CD4-positive, alpha-beta T cell treated with Interleukin-6 for 4 hours (primary cell): ENCODE measurements around the gene SLC51B.
A peak's percentile ranks its signal among the peaks of the same experiment; 100 is the strongest.
"Not testable (repeated sequence)": the region's sequence is repeated elsewhere in the genome, so short reads cannot be mapped to it uniquely, and the experiment has no call there.

Experiments used
- DNase-seq: peaks from one replicate; pipeline ENCODE4 v3.0.0-alpha.2; 2020; ENCODE audit warnings: mixed read lengths

SLC51B gene

DNA sequence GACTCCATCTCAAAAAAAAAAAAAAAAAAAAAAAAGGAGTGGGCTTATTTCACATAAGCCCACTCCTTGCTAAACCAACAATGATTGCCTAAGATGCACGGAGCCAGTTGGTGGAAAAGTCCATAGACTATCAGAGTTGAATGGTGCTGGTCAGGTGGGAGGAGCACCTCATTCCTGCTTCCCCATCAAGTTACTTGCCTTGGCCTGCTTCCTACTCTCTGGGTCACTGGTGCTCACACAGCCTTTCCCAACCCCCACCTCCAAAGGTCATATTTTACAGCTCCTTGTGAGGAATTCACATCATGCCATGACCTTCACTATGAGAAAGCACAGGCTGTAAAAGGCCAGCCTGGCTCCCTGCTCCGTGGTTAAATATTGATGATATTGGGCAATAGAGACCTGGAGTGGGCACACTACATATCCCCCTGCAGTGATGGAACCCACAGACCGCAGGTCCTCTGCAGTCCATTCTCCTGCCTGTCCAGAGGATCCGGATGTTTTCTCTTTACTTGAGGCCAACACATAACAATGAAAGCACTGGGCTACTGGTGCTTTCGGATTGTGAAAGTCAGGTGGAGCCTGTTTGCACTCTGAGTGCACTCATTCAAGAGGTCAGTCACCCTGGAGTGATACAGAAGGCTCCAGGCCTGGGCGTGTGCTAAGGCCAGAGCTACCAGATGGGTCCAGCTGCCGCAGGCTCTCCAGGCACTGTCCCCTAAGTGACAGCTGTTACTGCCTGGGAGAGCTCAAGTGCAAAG lies at the start of gene SLC51B:
TSS of gene SLC51B (plus strand) at position 664 of the 758 bp plus-strand sequence. CDS start 4,618 bp downstream, outside the sequence.
- no peak for DNase-seq

DNA sequence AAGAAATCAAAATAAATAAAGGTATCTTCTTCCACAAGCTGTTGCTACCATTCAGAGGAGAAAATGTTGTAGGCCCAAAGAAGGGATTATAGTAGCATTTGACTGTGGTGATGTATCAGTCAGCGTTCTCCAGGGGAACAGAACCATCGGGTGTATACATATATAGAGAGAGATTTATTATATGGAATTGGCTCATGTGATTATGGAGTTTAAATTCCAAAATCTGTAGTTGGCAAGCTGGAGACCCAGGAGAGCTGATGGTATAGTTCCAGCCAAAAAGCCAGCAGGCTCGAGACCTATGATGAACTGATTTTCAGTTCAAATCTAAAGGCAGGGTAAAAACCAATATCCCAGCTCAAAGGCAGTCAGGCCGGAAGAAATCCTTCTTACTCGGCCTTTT lies 48.1 kb upstream of the SLC51B start:
- no peak for DNase-seq

DNA sequence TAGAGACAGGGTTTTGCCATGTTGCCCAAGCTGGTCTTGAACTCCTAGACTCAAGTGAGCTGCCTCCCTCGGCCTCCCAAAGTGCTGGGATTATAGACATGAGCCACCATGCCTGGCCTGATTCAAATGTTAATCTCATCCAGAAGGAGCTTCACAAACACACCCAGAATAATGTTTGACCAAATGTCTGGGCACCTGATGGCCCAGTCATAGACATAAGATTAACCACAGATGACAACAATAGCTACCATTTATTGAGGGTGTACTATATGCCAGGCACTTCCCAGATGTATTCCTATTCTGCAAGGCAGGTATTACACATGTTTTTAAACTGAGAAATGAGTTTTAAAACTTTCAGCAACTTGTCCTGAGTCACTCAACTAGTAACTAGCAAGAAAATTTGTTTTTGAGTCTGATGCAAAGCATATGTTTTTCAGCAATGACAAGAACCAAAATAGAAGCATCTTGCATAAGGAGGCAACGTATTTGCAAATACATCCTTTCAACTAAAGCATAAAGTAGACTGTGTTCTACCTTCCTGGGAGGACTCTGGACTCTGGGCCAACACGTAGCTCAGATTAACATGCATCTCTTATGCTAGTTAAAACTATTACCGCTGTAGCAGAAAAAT lies 47.3 kb upstream of the SLC51B start:
- no peak for DNase-seq

DNA sequence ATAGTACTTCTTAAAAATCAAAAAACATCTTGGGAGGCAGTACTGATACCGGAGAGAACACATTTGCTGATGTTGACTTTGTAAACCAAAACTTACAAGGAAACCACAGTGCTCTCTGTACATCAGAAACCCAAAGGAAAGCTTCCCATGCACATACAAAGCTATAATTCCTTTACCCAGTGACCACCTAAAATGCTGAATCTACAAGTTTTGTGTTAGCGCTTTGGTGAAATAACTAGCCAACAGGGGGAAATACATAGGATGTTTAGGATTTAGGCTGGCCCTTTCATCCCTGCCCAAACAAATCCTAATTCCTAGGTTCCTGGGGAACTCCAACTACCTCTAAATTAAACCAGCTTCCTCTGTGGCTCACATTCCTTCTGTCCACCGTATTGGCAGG lies 40.2 kb upstream of the SLC51B start:
- no peak for DNase-seq

DNA sequence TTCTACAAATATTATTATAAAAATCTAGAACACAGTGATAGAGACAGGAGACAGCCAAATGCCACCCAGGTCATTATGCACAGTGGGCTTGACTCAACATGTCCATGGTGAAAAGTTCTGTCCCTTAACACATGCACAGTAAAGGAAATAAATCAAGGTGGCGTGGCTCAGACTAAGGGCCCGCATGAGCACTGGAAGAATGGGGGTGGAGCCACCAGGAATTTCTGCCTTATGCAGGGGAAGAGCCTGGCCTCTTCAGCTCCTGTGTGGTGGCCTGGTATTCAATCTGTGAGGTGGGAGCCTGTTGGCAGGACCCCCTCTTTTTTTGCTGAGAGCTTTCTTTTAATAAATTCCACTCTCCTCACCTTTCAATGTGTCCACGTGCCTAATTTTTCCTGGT lies 38.3 kb upstream of the SLC51B start:
- DNase-seq: no peak

DNA sequence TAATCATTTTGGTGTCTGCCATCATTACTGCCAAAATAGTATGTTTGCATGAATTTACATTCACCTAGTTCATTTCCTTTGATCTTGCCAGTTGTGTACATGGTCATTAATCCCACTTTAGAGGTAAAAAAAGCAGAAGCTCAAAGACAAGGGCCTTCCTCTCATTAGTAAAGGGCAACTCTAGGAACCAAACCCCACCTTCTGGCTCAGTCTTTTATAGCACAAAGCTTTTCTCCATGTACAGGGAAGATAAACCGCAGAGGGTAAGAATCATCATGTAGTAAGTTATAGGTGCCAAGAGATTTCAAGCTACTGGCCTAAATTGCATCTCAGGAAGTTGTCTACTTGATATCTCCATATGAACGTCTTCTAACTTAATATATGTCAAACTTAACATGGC lies 36.2 kb upstream of the SLC51B start:
- no peak for DNase-seq

DNA sequence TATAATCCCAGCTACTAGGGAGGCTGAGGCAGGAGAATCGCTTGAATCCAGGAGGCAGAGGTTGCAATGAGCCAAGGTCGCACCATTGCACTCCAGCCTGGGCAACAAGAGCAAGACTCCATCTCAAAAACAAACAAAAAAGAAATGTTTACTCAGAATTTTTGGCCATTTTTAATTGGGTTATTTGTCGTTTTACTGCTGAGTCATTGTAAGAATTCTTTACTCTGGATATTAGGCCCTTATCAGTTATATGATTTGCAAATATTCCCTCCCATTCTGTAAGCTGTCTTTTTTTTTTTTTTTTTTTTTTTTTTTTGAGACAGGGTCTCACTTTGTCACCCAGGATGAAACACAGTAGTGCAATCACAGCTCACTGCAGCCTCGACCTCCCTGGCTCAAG lies 34.0 kb upstream of the SLC51B start:
- not testable (repeated sequence) for DNase-seq

DNA sequence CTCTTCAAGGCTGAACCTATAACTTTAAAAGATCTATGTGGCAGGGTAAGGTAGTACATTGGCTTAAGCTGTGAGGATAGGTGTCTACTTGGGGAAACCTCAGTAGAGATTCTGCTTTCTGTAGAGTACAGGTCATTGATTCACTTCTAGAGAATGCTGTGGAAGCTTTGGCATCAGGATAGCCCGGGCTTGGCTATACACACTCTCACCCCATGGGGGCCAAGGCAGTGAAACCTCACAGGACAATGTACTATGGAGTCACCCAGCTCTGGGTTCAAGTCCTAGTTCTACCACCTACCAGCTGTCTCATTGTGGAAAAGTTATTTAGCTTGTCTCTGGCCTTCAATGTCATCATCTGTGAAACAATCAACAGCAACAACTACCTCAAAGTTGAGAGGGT lies 24.8 kb upstream of the SLC51B start:
- no peak for DNase-seq

DNA sequence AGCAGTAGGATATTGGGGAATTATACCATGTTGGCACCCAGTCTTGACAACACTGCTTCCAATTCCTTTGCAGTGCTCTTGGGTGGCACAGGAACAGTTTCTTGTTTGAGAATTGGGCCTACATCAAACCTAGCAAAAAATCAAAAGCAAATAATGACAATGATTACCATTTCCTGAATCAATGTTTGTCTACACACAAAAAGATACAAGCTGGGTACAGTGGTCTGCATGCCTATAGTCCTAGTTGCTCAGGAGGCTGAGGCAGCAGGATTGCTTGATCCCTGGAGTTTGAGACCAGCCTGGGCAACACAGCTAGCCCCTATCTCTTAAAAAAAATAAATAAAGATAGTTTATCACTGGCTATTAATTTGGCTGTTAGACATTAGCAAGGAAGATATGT lies 23.7 kb upstream of the SLC51B start:
- DNase-seq: no peak

DNA sequence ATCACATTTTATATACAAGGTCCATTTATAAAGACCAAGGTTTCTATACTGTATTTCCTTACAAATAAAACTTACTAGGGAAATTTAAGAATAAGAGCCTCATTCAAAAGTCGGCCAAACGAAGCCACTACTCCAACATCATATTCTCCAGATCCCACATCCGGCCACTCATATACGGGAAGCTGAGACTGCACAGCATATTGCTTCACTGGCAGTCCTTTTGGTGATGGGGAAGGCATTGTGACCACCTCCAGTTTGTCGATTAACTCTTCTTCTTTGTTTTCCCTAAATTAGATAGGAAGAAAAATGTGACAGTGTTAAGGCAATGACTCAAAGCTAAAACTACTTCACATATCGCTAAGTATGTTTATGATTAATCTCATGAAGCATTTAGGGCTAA lies 18.4 kb upstream of the SLC51B start:
- no peak for DNase-seq

DNA sequence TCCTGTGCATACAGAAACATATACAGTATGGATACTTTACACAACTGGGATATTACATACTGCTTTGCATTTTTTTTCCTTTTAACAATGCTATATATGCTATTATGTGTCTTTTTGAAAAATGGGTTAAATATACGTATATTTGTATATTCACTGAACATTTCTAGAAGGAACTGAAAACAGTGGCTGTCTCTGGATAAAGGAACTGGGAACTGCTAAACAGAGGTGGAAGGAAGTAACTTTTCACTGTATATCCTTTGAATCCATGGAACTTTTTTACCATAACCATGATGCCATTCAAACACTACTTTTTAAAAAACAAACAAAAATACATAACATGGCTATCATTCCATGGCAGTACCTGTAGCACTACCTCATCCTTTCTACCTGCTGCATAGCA lies 17.6 kb upstream of the SLC51B start:
- no peak for DNase-seq

DNA sequence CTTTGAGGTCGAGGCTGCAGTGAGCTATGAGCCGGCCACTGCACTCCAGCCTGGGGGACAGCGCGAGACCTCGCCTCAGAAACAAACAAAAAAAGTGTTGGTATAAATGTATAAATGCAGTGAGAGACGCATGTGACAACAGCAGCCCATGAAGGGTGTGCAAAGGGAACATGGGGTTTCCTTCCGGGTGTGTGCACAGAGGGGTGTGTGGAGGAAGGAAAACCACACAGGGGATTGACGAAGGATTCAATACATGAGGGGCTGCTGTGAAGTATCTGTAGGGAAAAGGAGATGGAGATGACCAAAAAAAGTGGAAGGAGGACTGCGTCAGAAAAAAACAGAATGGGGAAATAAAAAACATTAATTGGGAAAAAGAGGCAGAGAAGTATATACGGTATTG lies 16.8 kb upstream of the SLC51B start:
- DNase-seq: peak; percentile 32

DNA sequence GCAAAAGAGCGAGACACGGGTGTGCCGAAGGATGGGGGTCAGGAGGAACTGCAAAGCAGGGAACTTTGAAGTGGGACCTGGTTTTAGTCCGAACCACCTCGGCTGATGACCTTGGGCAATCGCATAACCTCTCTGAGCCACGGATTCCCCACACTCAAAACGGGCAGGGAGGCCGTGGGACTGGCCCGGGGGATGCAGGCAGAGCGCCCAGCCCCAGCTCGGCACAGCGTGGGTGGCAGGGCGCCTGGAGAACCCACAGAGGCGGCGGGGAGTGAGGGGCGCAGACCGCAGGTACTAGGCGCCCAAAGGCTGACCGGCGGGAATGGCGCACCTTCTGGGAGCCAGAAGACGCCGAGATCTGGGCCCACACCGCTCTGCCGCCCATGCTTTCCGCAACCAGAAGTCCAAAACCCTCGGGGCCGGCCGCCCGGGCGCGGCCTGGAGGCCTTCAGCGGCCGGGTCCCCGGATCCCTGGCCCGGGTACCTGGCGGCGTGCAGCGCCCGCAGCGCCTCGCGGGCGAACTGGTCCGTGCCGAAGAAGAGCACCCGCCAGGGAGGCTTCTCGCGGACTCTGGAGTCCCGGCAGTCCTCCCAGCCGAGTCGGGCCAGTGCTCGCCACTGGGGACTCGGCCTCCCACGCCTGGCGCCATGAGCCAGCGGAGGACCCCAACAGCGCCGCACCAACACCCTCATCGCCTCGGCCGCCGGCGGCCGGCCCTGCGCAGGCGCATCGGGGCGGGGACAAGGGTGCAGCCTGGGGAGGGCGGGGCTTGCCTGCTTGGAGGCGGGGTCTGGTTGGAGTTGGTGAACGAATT lies 16.1 kb upstream of the SLC51B start, which contains the start of gene MTFMT:
TSS of gene MTFMT (minus strand) at position 719 of the 815 bp plus-strand sequence. CDS start at position 693, 26 bp downstream.
- peak; percentile 97 for DNase-seq

DNA sequence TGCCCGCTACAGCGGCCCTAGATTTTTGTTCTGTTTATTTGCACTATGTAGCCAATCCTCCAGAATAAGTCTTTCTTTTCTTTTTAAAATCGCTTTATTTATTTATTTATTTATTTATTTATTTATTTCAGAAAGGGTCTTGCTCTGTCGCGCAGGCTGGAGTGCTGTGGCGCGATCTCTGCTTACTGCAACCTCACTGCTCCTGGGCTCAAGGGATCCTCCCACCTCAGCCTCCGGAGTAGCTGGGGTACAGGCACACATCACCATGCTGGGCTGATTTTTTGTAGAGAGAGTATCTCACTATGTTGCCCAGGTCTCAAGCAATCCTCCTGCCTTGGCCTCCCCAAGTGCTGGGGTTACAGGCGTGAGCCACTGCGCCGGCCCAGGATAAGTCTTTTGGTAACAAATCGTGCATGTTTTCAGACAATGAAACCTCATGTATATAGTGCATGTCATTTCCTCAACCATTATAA lies 15.4 kb upstream of the SLC51B start:
- no peak for DNase-seq

DNA sequence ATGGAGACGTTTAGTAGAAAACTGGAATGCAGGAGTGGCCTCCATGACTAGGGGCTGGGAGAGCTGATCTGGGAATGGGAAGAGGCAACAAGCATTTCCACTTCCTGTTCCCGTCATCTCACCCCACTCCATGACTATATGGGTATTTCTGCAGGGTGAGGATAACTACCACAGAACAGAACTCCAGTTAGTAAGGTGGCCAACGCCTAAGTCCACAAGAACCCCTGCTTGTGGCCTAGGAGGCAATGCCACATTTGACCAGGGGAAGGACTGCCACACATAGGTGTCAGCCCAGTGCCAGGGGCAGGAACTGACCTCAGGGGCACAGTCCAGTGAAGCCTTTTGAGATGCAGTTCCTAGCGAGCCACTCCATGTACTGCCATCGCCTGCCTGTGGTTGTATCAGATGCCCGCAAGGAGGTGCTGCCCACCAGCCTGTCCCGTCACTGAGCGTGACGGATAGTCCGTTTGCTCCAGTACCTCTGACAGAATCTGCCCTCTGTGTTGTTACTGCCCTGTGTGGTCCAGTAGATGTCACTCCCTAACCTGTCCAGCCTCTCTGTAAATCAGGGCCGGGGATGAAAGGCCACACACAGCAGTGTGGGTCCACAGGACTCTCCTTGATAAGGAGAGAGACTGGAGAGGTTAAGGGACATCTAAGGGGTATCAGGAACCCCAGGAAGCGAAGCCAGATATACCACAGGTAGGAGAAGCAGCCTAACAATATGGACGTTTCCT lies 12.2 kb upstream of the SLC51B start:
- DNase-seq: peak; percentile 46

DNA sequence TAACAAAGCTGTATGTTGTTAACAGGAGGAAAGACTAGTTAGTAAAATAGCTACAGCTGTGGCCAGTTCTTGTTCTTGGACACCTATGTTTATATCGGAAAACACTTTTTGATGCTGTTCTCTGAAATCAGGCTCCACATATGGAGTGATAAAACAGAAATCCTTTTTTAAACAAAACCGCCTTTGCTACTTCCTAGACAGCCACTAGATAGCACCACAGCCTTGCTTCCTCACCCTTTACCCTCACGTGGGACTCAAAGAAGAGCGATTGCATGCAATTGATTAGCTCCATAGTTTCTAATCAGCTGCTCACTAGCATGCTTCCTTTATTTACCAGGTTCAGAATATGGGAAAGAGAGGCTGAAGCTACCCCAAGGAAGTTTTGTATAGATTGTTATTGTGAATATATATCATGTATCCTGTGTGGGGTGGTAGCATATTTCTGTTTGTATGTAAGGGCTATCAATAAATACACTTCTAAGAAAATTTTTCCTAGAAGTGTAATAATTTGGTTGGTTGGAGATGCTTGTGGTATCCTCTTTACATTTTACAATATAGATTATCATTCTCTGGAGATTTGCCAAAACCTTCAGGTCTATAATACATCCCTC lies 11.4 kb upstream of the SLC51B start:
- peak; percentile 32 for DNase-seq

DNA sequence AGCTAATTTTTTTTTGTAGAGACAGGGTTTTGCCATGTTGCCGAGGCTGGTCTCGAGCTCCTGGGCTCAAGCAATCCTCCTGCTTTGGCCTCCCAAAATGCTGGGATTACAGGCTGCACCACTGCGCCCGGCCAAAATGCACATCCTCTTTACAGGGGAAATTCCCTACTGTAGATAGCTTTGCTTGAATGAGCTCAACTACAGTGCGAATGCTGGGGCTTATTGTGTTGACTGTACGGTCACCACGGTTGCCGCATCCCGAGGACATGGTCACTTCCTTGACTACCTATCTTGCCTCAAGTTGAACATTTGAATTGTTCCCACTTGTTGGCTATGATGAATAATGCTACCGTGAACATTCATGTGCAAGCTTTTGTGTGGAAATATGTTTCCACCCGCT lies 10.5 kb upstream of the SLC51B start:
- DNase-seq: no peak

DNA sequence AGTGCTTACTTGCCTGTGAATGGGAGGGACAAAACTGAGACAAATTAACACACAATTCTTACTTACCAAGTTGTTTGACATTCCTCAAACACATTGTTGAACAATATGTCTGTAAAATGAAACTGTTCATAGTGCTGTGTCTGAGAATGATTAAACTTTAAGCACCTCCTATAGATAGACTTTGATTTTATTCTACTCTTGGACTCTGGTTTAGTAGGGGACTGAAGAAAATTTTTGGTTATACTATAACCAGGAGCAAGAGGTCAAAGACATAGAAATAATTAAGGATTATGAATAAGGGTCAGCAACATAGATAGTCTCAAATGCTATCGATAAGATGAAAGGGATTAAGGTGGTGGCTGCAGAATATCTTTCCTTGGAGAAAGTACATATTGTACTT lies 7.9 kb upstream of the SLC51B start:
- DNase-seq: no peak

DNA sequence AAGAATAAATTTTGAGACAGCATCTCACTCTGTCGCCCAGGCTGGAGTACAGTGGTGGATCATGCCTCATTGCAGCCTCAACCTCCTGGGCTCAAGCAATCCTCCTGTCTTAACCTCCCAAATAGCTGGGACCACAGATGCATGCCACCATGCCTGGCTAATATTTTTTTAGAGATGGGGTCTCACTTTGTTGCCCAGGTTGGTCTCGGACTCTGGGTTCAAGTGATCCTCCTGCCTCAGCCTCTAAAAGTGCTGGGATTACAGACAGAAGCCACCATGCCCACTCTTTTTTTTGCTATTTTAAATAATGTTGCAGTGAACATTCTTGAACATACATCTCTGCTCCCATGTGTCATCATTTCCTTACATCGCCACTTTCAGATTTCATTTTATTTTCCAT lies 6.8 kb upstream of the SLC51B start:
- no peak for DNase-seq

DNA sequence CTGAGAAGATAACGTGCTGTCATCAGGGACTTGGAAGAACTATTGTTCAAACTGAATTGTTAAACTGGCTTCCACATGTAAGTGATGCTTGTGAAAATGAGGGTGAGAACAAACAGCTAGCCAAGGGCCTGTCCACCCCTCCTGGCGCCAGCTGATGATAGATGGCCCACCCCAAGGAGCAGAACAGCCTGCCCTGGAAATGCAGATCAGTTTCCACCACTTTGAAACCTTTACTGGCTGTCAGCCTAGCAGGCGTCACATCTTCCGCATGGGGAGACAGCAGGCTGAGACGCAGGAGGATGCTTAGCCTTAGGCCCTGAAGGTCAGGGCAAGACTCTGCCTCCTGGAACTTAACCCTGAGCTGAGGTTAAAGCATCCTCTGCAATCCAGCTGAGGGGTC lies 6.4 kb upstream of the SLC51B start:
- DNase-seq: no peak

DNA sequence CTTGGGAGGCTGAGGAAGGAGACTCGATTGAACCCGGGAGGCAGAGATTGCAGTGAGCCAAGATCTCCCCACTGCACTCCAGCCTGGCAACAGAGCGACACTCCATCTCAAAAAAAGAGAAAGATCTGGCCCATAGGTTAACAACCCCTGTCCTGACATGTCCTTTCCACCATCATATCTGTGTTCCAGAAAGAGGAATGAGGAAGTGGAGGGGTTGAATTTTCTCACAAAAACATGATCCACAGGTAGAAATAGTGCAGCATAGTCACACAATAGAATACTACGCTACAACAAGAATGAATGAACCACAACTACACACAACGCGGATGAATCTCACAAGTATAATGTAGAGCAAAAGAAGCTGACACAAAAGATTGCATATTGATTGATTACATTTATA lies 4.7 kb upstream of the SLC51B start:
- no peak for DNase-seq

DNA sequence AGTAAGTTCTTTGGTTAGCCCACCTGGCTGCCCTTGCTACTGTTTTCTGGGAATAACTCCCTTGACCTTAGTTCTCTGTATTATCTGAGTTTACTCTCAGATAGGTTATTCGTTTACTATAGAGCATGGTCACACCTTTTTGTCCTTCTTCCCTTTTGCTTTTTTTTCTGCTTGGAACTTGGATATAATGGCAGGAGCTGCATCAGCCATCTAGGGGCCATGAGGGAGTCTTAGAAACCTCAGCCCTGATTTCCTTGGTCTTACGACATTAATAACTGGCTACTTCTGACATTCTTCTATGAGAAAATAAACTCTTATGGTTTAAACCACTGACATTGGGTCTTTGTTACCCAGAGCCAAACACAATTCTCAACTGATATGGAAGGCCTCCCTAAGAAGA lies 3.4 kb upstream of the SLC51B start:
- DNase-seq: no peak
